Uterus (tissue), 2 donors: ENCODE data around the gene ALOX5AP.

Experiments
- CTCF ChIP-seq, 4 experiments: fragments of 200-600 bp in 2 of 4; fragments of 450-650 bp in 2 of 4; sonication (generic) in 2 of 4; IDR thresholded peaks; one replicate each; pipeline ENCODE4 v1.5.1; 2016 to 2019; ENCODE audit warnings: antibody characterized with exemption in 4 of 4, mild to moderate bottlenecking in 2 of 4, moderate library complexity in 1 of 4
- POLR2A ChIP-seq, 2 donors: fragments of 450-650 bp; IDR thresholded peaks; one replicate each; pipeline ENCODE4 v1.6.1; 2016; ENCODE audit warnings: antibody characterized with exemption in 2 of 2, mild to moderate bottlenecking in 1 of 2, moderate library complexity in 1 of 2

- no peak for TF ChIP-seq CTCF (IDR thresholded peaks at IDR 0.05)
- no peak for TF ChIP-seq POLR2A (IDR thresholded peaks at IDR 0.05)
These were observed 27.3 kb downstream of the ALOX5AP start for GRCh38 chr13:30762643-30763042.
